Muscle layer of colon (tissue), 2 donors: ENCODE measurements around the gene MEG3.

Experiments
- H3K27ac ChIP-seq: one replicate; pipeline ENCODE4 v1.7.0; 2013; ENCODE audit warnings: low read depth, mild to moderate bottlenecking, low read length, moderate library complexity
- H3K27me3 ChIP-seq, 2 donors: one replicate each; pipeline ENCODE4 v1.7.0; 2013; ENCODE audit warnings: low read length in 2 of 2, mild to moderate bottlenecking in 2 of 2; ENCODE audit not compliant: insufficient read depth in 2 of 2, control insufficient read depth in 1 of 2
- H3K36me3 ChIP-seq: one replicate; pipeline ENCODE4 v1.7.0; 2013; ENCODE audit warnings: mild to moderate bottlenecking, low read length; ENCODE audit not compliant: insufficient read depth
- H3K4me1 ChIP-seq: one replicate; pipeline ENCODE4 v1.7.0; 2013; ENCODE audit warnings: mild to moderate bottlenecking, low read length; ENCODE audit not compliant: insufficient read depth
- H3K4me3 ChIP-seq, 2 donors: one replicate each; pipeline ENCODE4 v1.7.0; 2013; ENCODE audit warnings: low read length in 2 of 2, low read depth in 1 of 2, mild to moderate bottlenecking in 1 of 2, moderate library complexity in 1 of 2
- H3K9ac ChIP-seq: one replicate; pipeline ENCODE4 v1.7.0; 2013; ENCODE audit warnings: low read length
- H3K9me3 ChIP-seq: one replicate; pipeline ENCODE4 v1.7.0; 2013; ENCODE audit warnings: mild to moderate bottlenecking, low read length
- donor health status: abdominal sarcoma.
- donor health status: Adenocarcinoma of cecum.

Gene MEG3

GRCh38 chr14:100844082-100844408 lies 18.1 kb downstream of the MEG3 start:
- Histone ChIP-seq H3K4me3 (no peak overlapping the region), H3K9ac (no peak overlapping the region), H3K27ac (no peak overlapping the region), H3K4me1 (peaks cover 5% of the 10 kb centered on the region), H3K9me3 (no peaks in the 10 kb centered on the region), H3K36me3 (no peaks in the 10 kb centered on the region), H3K27me3 (no peaks in the 10 kb centered on the region)

DNA sequence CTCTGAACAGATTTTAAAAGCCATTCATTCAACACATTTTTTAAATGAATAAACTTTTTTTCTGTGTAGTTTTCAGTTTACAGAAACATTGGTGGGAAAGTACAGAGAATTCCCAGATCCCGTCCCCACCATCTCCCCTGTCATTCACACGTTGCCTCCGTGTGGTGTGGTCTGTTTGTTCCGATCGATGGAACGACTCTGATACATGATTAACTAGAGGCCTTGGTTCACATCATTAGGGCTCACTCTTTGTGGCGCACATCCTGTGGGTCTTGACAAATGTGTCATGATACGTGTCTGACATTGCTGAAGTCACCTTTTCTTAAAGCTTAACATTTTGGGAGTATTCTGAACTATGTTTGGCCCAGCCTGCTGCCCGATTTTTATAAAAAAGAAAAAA lies 18.5 kb downstream of the MEG3 start:
- H3K36me3 ChIP-seq: no peaks in the 10 kb centered on the region
- no peak overlapping the region for H3K4me3 ChIP-seq
- peaks cover 5% of the 10 kb centered on the region for H3K4me1 ChIP-seq
- no peaks in the 10 kb centered on the region for H3K27me3 ChIP-seq
- no peak overlapping the region for H3K27ac ChIP-seq
- no peak overlapping the region for H3K9ac ChIP-seq
- no peaks in the 10 kb centered on the region for H3K9me3 ChIP-seq

DNA sequence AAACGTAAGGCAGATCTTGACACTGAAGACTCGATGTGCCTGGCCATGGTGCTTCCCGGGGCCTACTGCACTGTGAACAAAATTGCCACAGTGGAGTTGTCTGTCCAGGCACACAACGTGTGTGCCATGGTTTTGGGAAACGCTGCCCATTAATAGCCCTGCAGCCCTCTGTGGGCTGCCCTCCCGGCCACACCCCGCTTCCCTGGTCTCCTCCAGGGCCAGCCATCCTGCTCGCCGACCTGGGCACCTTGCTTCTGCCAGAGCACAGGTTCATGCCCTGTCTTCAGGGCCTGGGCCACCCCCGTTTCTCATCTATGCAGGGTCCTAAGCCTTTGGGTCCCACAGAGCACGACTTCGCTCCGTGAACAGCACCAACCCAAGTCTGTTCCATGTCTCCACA lies 18.9 kb downstream of the MEG3 start:
- Histone ChIP-seq H3K9me3 (no peaks in the 10 kb centered on the region), H3K4me3 (no peak overlapping the region), H3K4me1 (peaks cover 5% of the 10 kb centered on the region), H3K36me3 (no peaks in the 10 kb centered on the region), H3K27ac (no peak overlapping the region), H3K9ac (no peak overlapping the region), H3K27me3 (no peaks in the 10 kb centered on the region)

DNA sequence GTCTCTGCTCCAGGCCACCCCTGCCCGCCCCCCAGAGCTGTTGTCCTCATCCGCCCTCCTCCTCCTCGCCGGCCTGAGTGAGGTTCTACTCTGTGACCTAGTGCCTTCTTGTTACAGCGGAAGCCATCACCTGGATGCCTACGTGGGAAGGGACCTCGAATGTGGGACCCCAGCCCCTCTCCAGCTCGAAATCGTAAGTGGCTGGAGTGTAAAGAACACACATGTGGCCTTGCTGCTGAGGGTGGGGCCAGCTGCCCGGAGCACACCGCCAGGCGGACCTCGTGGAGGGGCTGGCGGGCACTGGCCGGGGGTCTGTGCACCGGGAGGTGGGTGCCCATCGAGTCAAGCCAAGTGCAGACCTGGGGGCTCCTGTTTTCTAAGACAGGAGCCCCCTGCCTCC lies 19.4 kb downstream of the MEG3 start:
- Histone ChIP-seq H3K9me3 (no peaks in the 10 kb centered on the region), H3K4me3 (no peak overlapping the region), H3K36me3 (no peaks in the 10 kb centered on the region), H3K27ac (no peak overlapping the region), H3K4me1 (peaks cover 5% of the 10 kb centered on the region), H3K9ac (no peak overlapping the region), H3K27me3 (no peaks in the 10 kb centered on the region)

DNA sequence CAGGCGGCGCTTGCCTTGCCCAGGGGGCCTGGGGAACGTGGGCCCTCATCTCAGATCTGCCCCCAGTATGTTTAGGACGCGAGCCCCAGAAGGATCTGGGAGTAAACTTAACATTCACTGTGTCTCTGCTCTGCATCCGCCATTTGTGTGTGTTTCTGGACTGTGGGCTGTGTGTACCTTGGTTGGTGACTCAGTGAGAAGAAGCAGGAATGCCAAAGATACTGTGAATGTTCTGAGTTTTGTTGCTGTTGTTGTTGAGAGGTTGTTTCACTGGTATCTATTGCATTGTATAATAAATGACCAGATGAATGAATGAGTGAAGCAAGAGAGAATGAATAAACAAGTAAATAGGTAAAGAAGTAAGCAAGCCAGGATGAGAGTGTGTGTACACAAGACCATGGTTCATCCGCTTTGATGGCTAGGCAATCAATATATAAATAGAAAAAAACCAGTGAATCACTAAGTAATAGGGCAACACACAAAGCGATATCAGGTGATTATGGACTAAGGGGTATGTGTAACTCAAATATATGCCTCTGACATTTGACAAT lies 20.5 kb downstream of the MEG3 start:
- peaks cover 5% of the 10 kb centered on the region for H3K4me1 ChIP-seq
- no peaks in the 10 kb centered on the region for H3K27me3 ChIP-seq
- H3K9me3 ChIP-seq: no peaks in the 10 kb centered on the region
- H3K4me3 ChIP-seq: no peak overlapping the region
- no peaks in the 10 kb centered on the region for H3K36me3 ChIP-seq
- H3K9ac ChIP-seq: no peak overlapping the region
- no peak overlapping the region for H3K27ac ChIP-seq

- Histone ChIP-seq H3K27ac (no peak overlapping the region), H3K36me3 (no peaks in the 10 kb centered on the region), H3K4me3 (no peak overlapping the region), H3K27me3 (no peaks in the 10 kb centered on the region), H3K9ac (no peak overlapping the region), H3K9me3 (no peaks in the 10 kb centered on the region), H3K4me1 (no peaks in the 10 kb centered on the region)
These were observed 23.3 kb downstream of the MEG3 start for GRCh38 chr14:100849115-100849781.

DNA sequence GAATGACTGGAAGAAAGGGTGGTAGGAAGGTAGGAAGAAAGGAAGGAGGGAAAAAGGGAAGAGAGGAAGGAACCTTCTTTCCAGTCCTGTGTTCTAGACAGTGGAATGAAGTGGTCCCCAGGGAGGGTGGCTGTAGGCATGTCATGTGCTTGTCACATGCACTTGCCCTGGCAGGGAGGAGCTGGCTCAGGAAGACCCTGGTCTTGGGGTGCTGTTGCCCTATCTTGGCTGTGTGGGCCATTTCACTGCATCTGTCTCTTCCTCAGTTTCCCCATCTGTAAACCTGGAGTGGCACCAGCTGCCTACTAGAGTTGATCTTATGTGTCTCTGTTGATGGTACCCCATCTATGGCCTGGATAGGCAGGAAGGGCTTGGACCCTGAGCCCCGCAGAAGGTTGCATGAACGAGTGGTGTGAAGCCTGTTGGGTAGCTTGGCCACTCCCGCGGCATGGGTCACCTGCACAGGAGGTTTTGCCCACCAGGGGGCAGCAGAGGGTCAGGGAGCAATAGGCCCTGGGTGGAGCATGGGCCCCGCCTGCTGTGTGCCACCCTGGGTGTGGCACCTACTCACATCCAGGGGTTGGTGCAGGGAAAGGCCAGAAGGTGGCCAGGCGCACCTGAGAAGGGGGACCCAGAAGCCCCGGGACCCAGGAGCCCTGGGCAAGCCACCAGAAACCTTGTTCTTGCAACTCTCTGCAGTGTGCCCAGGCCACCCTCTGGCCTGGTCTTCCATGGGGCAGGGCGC lies 25.1 kb downstream of the MEG3 start:
- H3K27me3 ChIP-seq: no peaks in the 10 kb centered on the region
- no peak overlapping the region for H3K27ac ChIP-seq
- no peaks in the 10 kb centered on the region for H3K36me3 ChIP-seq

DNA sequence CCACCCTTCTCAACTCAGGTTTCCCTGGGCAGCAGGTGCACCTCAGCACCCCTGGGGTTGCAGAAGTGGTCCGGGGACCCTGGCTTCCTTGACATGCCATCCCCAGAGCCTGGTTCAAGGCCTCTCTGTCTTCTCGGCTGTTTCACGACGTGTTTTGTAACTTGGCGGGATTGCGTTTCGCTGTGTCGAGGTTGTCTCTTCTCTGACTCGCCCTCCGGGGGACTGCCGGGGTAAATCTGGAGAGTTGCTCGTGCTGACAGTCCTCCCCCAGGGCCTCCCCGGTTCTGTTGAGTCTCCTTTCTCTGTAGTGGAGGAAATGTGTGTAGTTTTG lies 25.6 kb downstream of the MEG3 start:
- Histone ChIP-seq H3K4me3 (no peak overlapping the region), H3K4me1 (no peaks in the 10 kb centered on the region)

More for the DNA sequence above, 25.1 kb downstream of the MEG3 start:
- no peaks in the 10 kb centered on the region for H3K4me1 ChIP-seq
- H3K9me3 ChIP-seq: no peaks in the 10 kb centered on the region
- no peak overlapping the region for H3K9ac ChIP-seq
- no peak overlapping the region for H3K4me3 ChIP-seq

GRCh38 chr14:100851946-100852620 lies 26.2 kb downstream of the MEG3 start:
- Histone ChIP-seq H3K27ac (no peak overlapping the region), H3K9me3 (no peaks in the 10 kb centered on the region), H3K9ac (no peak overlapping the region), H3K36me3 (no peaks in the 10 kb centered on the region), H3K4me3 (no peak overlapping the region), H3K4me1 (no peaks in the 10 kb centered on the region), H3K27me3 (no peaks in the 10 kb centered on the region)

More for the DNA sequence above, 25.6 kb downstream of the MEG3 start:
- H3K36me3 ChIP-seq: no peaks in the 10 kb centered on the region
- H3K27ac ChIP-seq: no peak overlapping the region
- no peak overlapping the region for H3K9ac ChIP-seq
- H3K9me3 ChIP-seq: no peaks in the 10 kb centered on the region
- no peaks in the 10 kb centered on the region for H3K27me3 ChIP-seq

DNA sequence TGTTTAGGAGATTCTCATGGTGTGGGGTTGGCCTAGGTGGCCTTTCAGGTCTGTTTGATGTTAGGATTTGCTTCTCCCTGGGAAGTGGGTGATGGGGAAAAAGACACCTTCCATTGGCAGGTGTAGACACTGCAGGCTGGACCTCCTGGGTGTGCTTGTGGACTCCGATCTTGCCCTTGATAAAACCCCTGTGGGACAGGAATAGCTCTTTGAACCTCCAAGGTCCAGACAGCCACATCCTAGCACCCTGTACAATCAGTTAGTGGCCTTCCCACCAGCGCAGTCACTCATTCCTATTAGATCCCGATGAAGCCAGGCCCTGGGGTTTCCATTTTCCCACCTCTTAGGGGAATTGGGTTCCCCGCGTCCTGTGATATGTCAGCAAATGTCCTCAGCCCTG lies 28.5 kb downstream of the MEG3 start:
- Histone ChIP-seq H3K27me3 (no peaks in the 10 kb centered on the region), H3K4me3 (no peak overlapping the region), H3K9ac (no peak overlapping the region), H3K27ac (no peak overlapping the region), H3K9me3 (no peaks in the 10 kb centered on the region), H3K4me1 (no peaks in the 10 kb centered on the region), H3K36me3 (no peaks in the 10 kb centered on the region)

DNA sequence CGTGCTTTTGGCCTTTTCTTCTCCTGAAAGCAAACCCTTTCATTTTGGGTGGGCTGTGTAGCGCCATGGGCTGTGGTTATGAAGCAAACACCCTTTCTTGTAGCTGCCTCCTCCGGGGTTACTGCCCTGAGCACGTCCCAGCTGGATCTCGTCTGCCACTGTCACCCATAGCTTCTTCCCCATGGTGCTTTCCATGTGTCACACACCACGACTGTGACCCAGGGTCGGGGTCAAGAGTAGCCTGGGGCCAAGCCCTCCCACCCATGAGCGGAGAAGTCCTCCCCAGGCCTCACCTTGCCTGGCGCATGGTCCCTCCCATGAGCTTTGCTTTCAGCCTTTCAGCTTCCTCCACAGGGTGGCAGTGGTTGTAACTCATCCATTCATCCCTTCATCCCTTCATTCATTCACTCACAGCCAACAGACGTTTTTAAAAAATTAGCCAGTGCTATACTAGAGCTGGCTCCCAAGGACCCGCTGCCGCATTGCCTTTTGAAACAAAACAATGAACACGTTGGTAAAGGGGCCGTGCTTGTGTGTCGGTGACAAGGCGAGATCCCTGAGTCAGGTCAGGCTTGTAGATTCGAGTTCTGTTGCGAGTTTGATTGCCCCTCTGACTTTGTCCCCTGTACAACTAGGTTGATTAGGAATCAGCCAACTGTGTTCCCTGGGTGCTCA lies 29.5 kb downstream of the MEG3 start:
- Histone ChIP-seq H3K9ac (no peak overlapping the region), H3K27me3 (no peaks in the 10 kb centered on the region), H3K4me1 (no peaks in the 10 kb centered on the region), H3K9me3 (no peaks in the 10 kb centered on the region), H3K4me3 (no peak overlapping the region), H3K27ac (no peak overlapping the region), H3K36me3 (no peaks in the 10 kb centered on the region)
